ENCODE measurements around the gene NPY.

DNA sequence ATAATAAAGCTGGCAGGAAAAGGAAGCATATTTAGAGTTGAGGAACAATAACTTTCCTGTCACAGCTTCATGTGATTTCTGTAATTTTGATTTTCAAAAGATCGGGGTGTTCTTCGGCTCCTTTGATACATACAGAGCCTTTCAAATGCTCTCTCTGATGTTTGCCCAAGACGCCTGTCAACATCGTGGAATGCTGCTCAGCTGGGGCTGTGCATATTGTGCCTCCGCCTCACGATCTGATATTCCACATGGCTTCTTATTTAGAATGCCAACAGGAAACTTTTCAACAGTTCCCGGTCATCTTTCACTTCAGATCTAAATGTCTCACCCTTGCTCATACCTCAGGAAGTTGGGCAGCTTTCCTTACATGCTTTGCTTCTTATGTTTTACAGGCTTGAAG, 7.3 kb downstream of the NPY start:
- TF ChIP-seq POLR2AphosphoS5 (IDR thresholded peaks at IDR 0.05; ENCODE audit: insufficient read depth in 1 of 2, low read depth in 1 of 2) (no peak), CTCF (IDR thresholded peaks at IDR 0.05) (no peak)
